ENCODE results near the gene KCNH4.

Gene KCNH4

GRCh38 chr17:42201458-42201772 is 20.5 kb upstream of the KCNH4 start:
- no peak for TF ChIP-seq CTCF (IDR thresholded peaks at IDR 0.05; ENCODE audit: low read depth, low read length)
- H3K4me3 ChIP-seq (ENCODE audit: low read depth, low read length): no peak overlapping the region

- no peak for TF ChIP-seq CTCF (IDR thresholded peaks at IDR 0.05; ENCODE audit: low read depth, low read length)
- H3K4me3 ChIP-seq (ENCODE audit: low read depth, low read length): no peak overlapping the region
Observed at GRCh38 chr17:42200706-42201457, 19.9 kb upstream of the KCNH4 start.

GRCh38 chr17:42199416-42200011 is 18.6 kb upstream of the KCNH4 start:
- H3K4me3 ChIP-seq (ENCODE audit: low read depth, low read length): no peak overlapping the region
- TF ChIP-seq CTCF (IDR thresholded peaks at IDR 0.05; ENCODE audit: low read depth, low read length): no peak

GRCh38 chr17:42198897-42199296 is 18.0 kb upstream of the KCNH4 start:
- TF ChIP-seq CTCF (IDR thresholded peaks at IDR 0.05; ENCODE audit: low read depth, low read length): no peak
- H3K4me3 ChIP-seq (ENCODE audit: low read depth, low read length): no peak overlapping the region

GRCh38 chr17:42197564-42198156 is 16.7 kb upstream of the KCNH4 start:
- no peak for TF ChIP-seq CTCF (IDR thresholded peaks at IDR 0.05; ENCODE audit: low read depth, low read length)
- H3K4me3 ChIP-seq (ENCODE audit: low read depth, low read length): no peak overlapping the region

GRCh38 chr17:42193969-42194899 is 13.3 kb upstream of the KCNH4 start, which contains the start of gene GHDC:
Gene GHDC, minus strand, starts transcription at chr17:42194494. Its CDS starts 913 bp downstream, at chr17:42193581.
- no peak for TF ChIP-seq CTCF (IDR thresholded peaks at IDR 0.05; ENCODE audit: low read depth, low read length)
- H3K4me3 ChIP-seq (ENCODE audit: low read depth, low read length): peak within 1 kb of the TSS; percentile 75

Data from WI38 (cell line).